ENCODE results near the gene SLC22A13. TPM values are rescaled to one million over a fixed set of nuclear protein-coding genes. Genes with fewer than 3 reads are reported as not detected.

The SLC22A13 gene
- total RNA-seq, 2 donors from 2014 or later: 0.99 to 1.5 TPM

DNA sequence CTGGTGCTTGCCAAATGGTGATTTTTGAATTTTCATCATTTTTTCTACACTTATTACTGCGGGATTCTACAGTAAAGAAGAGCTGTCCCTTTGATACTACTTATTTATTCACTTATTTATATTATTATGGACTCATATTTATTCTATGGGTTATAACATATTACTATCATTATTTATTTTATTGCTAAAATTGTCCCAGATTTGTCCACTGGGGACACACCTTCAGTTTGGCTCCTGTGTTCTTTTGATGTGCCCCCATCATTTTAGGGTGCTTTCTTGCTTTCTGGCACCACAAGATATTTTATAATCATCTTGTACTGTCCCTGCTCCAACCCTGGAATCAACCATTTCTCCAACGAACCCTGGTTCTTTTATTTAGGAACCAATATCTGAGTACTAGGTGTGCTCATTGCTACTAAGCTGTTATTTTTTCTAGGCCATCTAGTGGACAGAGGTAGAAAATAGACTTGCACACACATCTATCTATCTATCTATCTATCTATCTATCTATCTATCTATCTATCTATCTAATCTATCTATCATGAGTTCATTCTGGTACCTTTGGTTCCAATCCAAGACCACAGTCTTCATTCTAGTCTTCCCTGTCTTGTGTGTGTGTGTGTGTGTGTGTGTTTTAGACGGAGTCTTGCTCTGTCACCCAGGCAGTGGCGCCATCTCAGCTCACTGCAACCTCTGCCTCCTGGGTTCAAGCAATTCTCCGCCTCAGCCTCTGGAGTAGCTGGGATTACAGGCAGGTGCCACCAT lies 32.5 kb downstream of the SLC22A13 start:
- Mint-ChIP-seq H3K27me3 (peaks cover 17% of the 10 kb centered on the region), H3K9me3 (no peaks in the 10 kb centered on the region), H3K36me3 (ENCODE audit: low read depth) (no peaks in the 10 kb centered on the region), H3K4me1 (no peaks in the 10 kb centered on the region), H3K27ac (no peak overlapping the region), H3K4me3 (no peak overlapping the region)
- ATAC-seq (replicated peaks): no peak

DNA sequence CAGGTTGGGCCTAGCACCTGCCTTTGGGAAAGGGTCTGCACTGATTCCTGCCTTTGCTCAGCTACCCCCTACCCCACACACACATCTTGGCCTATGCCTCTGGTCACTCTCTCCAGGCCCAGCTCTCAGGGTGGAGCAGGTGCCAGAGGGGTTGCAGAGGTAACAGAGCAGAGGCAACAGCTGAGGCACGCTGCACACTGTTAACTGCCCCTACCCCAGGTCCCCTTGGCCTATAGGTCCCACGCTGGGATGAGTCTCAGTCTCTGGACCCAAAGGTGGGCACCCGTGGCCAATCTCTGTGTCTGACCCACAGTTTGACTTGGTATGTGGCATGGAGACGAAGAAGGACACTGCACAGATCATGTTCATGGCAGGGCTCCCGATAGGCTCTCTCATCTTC lies 41.3 kb downstream of the SLC22A13 start:
- no peaks in the 10 kb centered on the region for H3K9me3 Mint-ChIP-seq
- ATAC-seq (replicated peaks): no peak
- H3K36me3 Mint-ChIP-seq (ENCODE audit: low read depth): no peaks in the 10 kb centered on the region
- H3K4me1 Mint-ChIP-seq: no peaks in the 10 kb centered on the region
- H3K4me3 Mint-ChIP-seq: no peak overlapping the region
- H3K27ac Mint-ChIP-seq: no peak overlapping the region
- peaks cover 17% of the 10 kb centered on the region for H3K27me3 Mint-ChIP-seq

DNA sequence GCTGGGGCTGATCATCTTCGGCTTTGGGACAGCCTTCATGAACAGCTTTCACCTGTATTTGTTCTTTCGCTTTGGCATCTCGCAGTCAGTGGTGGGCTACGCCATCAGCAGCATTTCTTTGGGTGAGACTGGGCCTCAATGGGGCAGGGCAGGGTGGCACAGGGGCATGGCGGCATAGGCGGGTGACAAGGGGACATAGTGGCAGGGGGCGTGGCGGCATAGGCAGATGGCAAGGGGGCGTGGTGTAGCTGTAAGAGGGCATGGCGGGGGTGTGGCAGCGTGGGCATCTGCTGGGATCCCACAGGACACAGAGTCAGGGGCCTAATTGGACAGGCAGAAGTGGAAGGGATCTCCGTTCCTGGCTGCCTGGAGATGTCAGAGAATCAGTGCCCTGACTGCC lies 42.0 kb downstream of the SLC22A13 start:
- Mint-ChIP-seq H3K4me3 (no peak overlapping the region), H3K27ac (no peak overlapping the region), H3K27me3 (peaks cover 23% of the 10 kb centered on the region), H3K4me1 (no peaks in the 10 kb centered on the region), H3K36me3 (ENCODE audit: low read depth) (no peaks in the 10 kb centered on the region), H3K9me3 (no peaks in the 10 kb centered on the region)
- ATAC-seq (replicated peaks): no peak

DNA sequence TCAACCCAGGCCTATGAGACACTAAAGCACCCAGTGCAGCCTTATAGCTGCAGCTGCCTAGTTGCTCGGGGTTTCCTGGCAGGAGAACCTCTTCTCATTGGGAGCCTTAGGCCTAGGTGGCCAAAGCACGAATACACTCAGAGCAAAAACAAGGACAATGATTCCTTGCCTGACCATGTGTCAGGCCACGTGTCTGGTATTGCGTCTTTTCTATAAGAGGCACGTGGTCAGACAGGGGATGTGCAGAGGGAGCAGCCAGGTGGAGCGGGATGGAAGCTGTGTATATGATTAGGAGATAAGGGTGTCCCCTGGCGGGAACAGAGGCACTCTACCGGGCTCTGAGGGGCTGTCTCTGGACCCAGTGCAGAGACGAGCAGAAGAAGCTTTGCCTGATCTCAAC lies 42.8 kb downstream of the SLC22A13 start:
- peaks cover 24% of the 10 kb centered on the region for H3K27me3 Mint-ChIP-seq
- H3K9me3 Mint-ChIP-seq: no peaks in the 10 kb centered on the region
- no peaks in the 10 kb centered on the region for H3K4me1 Mint-ChIP-seq
- H3K27ac Mint-ChIP-seq: no peak overlapping the region
- ATAC-seq (replicated peaks): no peak
- H3K36me3 Mint-ChIP-seq (ENCODE audit: low read depth): no peaks in the 10 kb centered on the region
- no peak overlapping the region for H3K4me3 Mint-ChIP-seq

DNA sequence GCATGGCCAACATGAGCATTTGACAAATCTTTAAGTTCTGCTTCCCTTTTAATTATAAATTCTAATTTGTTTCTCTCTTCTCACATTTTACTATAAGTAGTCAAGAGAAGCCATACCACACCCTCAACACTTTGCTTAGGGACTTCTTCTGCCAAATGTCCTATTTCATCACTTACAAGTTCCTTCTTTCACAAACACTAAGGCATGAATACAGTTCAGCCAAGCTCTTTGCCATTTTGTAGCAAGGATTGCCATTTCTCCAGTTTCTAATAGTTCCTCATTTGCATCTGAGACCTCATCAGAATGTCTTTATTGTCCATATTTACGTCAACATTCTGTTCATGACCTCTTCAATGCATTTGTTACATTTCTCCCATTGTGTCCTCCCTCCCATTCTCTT lies 45.9 kb downstream of the SLC22A13 start:
- Mint-ChIP-seq H3K9me3 (no peaks in the 10 kb centered on the region), H3K27me3 (peaks cover 19% of the 10 kb centered on the region), H3K4me3 (no peak overlapping the region), H3K27ac (no peak overlapping the region), H3K36me3 (ENCODE audit: low read depth) (no peaks in the 10 kb centered on the region), H3K4me1 (no peaks in the 10 kb centered on the region)
- no peak for ATAC-seq (replicated peaks)

DNA sequence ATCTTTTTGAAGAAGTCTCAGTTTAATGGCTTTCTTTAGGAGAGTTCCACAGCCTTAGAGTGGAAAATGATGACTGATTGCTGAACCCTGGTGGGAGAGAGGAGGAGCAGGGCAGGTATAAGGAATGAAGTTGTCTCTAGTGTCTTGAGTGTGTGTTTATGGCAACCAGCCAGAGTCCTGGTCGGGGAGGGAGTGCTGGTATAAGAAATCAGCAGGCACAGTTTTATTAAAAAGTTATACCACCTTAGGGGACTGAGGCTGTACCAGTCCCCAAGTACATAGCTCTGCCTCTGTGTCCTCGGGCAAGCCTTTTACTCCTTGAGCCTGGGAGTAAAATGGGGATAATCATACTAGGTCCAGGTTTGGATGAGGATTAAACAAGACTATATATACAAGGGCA lies 46.3 kb downstream of the SLC22A13 start:
- no peaks in the 10 kb centered on the region for H3K9me3 Mint-ChIP-seq
- no peak overlapping the region for H3K4me3 Mint-ChIP-seq
- H3K27ac Mint-ChIP-seq: peak overlapping the region; percentile 62
- ATAC-seq (replicated peaks): no peak
- peaks cover 19% of the 10 kb centered on the region for H3K27me3 Mint-ChIP-seq
- no peaks in the 10 kb centered on the region for H3K4me1 Mint-ChIP-seq
- no peaks in the 10 kb centered on the region for H3K36me3 Mint-ChIP-seq (ENCODE audit: low read depth)

DNA sequence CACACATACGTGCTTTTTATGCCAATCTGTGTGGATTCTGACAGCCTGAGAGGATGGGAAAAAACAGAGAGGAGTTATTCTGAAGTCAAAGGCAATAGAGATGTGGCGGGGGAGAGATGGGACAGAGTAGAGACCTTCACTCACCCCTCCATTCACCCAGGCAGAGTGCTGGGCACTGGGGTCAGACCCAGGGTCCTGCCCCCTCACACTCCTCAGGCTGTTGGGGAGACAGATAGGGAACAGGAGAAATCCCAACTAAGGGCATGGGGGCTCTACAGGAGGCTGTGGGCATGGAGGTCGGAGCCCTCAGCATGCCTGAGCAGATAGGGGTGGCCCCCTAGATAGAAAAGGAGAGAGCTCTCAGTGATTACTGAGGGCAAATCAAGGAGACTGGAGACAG lies 46.7 kb downstream of the SLC22A13 start:
- peaks cover 19% of the 10 kb centered on the region for H3K27me3 Mint-ChIP-seq
- no peak for ATAC-seq (replicated peaks)
- peak overlapping the region; percentile 62 for H3K27ac Mint-ChIP-seq
- no peak overlapping the region for H3K4me3 Mint-ChIP-seq
- no peaks in the 10 kb centered on the region for H3K36me3 Mint-ChIP-seq (ENCODE audit: low read depth)
- H3K9me3 Mint-ChIP-seq: no peaks in the 10 kb centered on the region
- H3K4me1 Mint-ChIP-seq: no peaks in the 10 kb centered on the region

DNA sequence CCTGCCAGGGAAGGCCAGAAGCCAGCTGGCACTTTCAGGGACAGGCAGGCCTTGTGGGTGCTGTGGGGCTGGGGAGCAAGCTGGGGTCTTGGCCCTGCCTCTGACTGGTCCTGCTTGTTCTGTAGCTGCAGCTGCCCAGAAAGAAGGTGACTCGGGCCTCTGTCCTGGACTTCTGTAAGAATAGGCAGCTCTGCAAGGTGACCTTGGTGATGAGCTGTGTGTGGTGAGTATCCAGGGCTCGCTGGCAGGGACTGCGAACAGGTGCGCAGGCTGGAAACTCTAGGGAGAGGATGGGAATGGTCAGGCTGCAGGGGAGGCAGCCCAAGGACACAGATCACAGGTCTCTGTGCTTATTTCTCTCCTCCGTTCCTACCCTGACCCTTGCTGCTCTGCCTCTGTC lies 47.7 kb downstream of the SLC22A13 start:
- ATAC-seq (replicated peaks): no peak
- Mint-ChIP-seq H3K4me3 (no peak overlapping the region), H3K27ac (no peak overlapping the region), H3K4me1 (no peaks in the 10 kb centered on the region), H3K27me3 (peaks cover 19% of the 10 kb centered on the region), H3K36me3 (ENCODE audit: low read depth) (no peaks in the 10 kb centered on the region), H3K9me3 (no peaks in the 10 kb centered on the region)

DNA sequence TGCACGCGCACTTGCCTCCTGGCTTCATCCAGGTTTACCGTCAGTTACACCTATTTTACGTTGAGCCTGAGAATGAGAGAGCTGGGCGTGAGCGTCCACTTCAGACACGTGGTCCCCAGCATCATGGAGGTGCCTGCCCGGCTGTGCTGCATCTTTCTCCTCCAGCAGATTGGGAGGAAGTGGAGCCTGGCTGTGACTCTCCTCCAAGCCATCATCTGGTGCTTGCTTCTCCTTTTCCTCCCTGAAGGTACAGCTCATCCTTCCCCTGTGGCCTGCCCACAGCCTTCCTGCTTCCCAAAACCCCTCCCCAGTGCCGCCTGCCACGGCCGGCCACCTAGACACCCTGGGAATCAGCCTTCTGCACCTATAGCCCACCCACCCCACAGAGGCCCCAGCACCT lies 48.1 kb downstream of the SLC22A13 start:
- no peaks in the 10 kb centered on the region for H3K36me3 Mint-ChIP-seq (ENCODE audit: low read depth)
- H3K27me3 Mint-ChIP-seq: peaks cover 16% of the 10 kb centered on the region

DNA sequence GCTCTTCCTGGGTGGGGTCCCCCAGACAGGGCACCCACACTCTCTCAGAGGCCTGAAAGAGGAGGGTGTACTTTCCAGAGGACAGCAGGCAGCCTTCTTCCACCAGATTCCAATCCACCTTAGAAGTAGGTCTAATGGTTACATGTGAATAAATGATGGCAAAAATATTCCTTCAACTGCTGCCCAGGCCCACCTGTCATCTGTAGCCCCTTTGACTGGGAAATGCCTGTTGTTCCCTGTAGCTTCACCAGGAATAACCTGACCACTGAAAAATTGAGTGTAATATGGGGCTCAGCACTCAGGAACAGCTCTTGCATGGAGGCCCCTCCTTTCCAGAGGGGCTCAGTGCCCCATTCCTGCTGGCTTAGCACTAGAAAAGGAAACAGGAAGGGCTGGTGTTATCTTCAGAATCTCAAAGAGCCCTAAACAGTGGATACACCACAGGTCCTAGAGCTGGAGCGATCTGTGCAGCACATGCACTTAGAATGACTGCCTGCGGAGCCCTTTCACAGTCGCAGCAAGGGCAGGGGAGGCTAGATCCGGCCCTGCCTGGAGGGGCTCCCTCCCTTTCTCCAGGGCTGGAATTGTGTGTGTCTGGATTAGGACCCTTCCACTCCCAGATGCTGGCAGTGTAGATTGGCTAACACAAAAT lies 48.6 kb downstream of the SLC22A13 start:
- Mint-ChIP-seq H3K27ac (no peak overlapping the region), H3K4me1 (no peaks in the 10 kb centered on the region), H3K9me3 (no peaks in the 10 kb centered on the region), H3K27me3 (peaks cover 12% of the 10 kb centered on the region), H3K36me3 (ENCODE audit: low read depth) (no peaks in the 10 kb centered on the region), H3K4me3 (no peak overlapping the region)
- no peak for ATAC-seq (replicated peaks)

More for the DNA sequence above, 48.1 kb downstream of the SLC22A13 start:
- H3K4me1 Mint-ChIP-seq: no peaks in the 10 kb centered on the region
- ATAC-seq (replicated peaks): no peak
- no peak overlapping the region for H3K4me3 Mint-ChIP-seq
- H3K27ac Mint-ChIP-seq: no peak overlapping the region
- no peaks in the 10 kb centered on the region for H3K9me3 Mint-ChIP-seq

DNA sequence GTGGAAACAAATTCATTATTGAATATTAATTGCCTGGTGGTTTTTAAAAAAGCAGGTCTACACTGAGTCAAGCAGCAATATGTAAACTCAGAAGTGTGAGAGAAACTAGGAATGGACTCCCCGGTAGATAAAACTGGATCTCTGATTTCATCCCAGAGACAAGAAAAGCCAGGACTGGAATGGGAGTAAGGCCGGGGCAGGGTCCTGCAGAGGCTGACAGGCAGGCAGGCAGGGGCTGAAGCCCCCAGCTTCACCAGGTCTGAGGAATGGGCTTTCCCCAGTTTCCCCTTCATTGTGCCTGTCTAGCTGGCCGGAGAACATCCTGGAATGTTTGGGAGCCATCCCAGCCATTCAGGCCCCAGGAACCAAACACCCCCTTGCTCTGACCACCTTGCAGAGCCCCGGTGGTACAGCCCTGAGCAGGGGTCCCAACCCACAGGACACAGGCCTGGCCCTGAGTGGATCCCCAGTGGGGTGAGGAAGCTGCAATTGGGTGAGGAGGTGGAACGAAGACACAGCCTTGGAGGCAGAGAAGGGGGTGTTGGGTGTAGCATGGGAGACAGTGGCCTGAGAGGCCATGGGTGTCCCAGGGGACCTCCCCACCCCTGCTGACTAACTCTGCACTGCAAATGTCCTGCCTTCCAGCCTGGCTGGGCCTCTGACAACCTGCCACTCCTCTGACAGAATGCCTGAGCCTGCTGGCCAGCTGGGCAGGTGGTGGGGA lies 49.3 kb downstream of the SLC22A13 start:
- H3K27me3 Mint-ChIP-seq: peaks cover 7% of the 10 kb centered on the region

DNA sequence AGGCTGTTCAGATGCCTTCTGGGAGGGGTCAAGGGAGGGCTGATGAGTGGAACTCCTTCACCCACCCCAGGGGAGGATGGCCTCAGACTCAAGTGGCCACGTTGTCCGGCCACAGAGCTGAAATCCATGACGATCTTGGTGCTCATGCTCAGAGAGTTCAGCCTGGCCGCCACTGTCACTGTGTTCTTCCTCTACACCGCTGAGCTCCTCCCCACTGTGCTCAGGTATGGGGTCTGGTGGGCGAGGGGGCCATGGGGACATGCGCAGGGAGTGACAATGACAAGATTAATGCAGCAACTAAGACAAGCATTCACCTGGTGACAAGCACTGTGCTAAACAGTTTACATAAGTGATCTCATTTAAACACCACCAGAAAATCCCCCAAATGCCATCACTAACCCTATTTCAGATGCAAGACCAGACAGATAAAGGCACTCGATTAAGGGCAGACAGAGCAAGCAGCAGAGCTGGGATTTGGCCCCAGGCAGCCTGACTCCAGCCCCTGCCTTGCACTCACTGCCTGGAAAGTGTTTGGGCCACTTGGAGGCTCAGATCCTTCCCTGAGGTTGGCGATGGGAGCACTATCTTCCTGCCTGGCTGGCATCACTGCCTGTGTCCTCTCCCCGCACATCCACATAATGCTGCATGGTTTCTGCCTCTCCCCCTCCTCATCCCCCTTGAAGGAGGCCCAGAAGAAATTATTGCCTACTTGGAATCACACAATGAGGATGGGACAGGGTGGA lies 50.0 kb downstream of the SLC22A13 start:
- Mint-ChIP-seq H3K36me3 (ENCODE audit: low read depth) (no peaks in the 10 kb centered on the region), H3K27me3 (peaks cover 7% of the 10 kb centered on the region), H3K27ac (no peak overlapping the region)

More for the DNA sequence above, 49.3 kb downstream of the SLC22A13 start:
- Mint-ChIP-seq H3K27ac (no peak overlapping the region), H3K4me1 (no peaks in the 10 kb centered on the region), H3K9me3 (no peaks in the 10 kb centered on the region), H3K36me3 (ENCODE audit: low read depth) (no peaks in the 10 kb centered on the region), H3K4me3 (no peak overlapping the region)
- ATAC-seq (replicated peaks): no peak

DNA sequence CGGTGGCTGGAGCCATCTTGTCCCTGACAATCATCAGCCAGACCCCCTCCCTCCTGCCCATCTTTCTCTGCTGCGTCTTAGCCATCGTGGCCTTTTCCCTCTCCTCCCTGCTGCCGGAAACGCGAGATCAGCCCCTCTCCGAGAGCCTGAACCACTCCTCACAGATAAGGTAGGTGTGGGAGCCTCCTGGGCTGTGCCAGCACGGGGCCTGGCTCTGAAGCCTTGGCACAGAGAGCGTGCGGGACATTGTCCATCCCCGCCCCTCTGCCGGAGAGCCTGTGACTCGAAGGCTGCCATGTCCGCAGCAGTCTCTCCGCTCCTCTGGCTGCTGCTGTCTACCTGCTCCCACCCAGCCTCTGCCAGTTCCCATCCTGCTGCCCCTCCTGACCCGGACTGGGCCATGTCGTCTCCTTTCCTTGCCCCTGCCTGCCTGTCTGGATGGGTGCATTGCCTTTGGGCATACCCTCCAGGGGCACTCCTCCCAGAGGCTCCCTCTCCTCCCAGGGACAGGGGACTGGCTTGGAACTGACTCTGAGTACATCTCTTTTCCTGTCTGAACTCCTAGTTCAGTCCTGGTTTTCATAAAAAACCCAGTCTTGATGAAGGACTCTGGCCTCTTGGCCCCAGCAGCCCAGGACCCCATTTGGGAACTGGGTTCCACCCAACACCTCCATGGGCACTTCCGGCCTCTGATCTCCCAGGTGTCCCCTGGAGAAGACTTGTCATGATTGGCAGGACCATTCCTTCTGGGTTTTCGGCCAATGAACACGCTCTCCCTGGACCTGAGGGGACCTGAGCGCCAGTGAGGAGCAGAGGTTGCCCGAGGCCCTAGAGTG lies 51.0 kb downstream of the SLC22A13 start:
- no peak for ATAC-seq (replicated peaks)
- no peaks in the 10 kb centered on the region for H3K9me3 Mint-ChIP-seq
- H3K27ac Mint-ChIP-seq: no peak overlapping the region
- no peaks in the 10 kb centered on the region for H3K36me3 Mint-ChIP-seq (ENCODE audit: low read depth)
- H3K4me3 Mint-ChIP-seq: no peak overlapping the region
- H3K4me1 Mint-ChIP-seq: no peaks in the 10 kb centered on the region
- H3K27me3 Mint-ChIP-seq: peaks cover 7% of the 10 kb centered on the region

More for the DNA sequence above, 50.0 kb downstream of the SLC22A13 start:
- no peak for ATAC-seq (replicated peaks)
- no peaks in the 10 kb centered on the region for H3K9me3 Mint-ChIP-seq
- no peak overlapping the region for H3K4me3 Mint-ChIP-seq
- no peaks in the 10 kb centered on the region for H3K4me1 Mint-ChIP-seq
